ENCODE measurements around the gene EML4. TPM values are rescaled to one million over a fixed set of nuclear protein-coding genes. Genes with fewer than 3 reads are reported as not detected.
"Not testable (repeated sequence)": the region's sequence is repeated elsewhere in the genome, so short reads cannot be mapped to it uniquely, and the experiment has no call there.

The EML4 gene
- total RNA-seq, 1 donor from 2014 or later, result 109 TPM

DNA sequence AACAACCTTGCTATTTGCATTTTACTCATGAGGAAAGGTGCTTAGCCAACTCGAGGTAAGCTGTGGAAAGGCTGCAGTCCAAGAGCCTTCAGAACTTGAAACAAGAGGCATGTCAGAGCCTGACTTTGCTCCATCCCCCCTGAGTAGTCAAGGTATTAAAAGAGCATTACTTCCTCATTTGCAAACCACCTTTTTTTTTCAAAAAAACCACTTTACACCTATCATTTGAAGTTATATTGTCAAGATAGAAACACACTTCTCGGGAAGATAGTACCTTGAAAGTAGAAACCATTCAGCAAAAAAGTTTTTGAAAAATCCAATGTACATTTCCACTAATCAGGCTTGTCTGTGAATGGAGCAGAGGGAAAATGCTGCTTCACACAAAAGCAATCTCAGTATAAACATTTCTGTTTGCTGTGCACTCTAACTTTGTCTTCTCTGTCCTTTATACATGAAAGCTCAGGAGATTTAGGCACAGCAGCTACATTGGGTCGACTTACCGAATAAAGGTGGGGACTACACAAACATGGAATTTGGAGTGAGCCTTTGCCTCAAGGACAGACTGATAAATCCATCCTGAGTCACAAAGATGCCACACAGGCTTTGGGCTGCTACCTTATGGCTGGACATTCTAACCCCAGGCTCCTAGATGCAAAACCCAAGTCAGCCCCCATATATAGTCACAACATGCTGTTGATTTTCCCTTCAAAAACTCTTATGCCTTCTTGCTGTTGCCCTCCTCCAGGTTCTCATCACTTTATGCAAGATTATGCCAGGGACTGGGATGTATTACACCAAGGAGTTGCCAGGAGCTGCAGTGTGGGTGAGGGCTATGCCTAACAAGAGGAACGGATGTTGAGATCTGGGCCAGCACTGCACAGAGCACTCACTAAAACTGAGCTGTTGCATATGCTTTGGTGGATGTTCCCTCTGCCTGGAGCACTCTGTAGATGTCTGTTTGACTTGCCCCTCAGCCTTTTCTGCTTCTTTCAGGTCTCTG lies 41.4 kb upstream of the EML4 start:
- ATAC-seq (peak; percentile 59 to 71), DNase-seq (no peak)
- Histone ChIP-seq H3K27ac (peak overlapping the region; percentile 74), H3K4me1 (peaks cover 55% of the 10 kb centered on the region), H3K27me3 (ENCODE audit: low read depth) (no peaks in the 10 kb centered on the region), H3K9me3 (no peaks in the 10 kb centered on the region), H3K4me3 (peak overlapping the region; percentile 28), H3K36me3 (no peaks in the 10 kb centered on the region)
- intact Hi-C loops (cut with DNase I), result no loop called here
- TF ChIP-seq, protein P1, sequence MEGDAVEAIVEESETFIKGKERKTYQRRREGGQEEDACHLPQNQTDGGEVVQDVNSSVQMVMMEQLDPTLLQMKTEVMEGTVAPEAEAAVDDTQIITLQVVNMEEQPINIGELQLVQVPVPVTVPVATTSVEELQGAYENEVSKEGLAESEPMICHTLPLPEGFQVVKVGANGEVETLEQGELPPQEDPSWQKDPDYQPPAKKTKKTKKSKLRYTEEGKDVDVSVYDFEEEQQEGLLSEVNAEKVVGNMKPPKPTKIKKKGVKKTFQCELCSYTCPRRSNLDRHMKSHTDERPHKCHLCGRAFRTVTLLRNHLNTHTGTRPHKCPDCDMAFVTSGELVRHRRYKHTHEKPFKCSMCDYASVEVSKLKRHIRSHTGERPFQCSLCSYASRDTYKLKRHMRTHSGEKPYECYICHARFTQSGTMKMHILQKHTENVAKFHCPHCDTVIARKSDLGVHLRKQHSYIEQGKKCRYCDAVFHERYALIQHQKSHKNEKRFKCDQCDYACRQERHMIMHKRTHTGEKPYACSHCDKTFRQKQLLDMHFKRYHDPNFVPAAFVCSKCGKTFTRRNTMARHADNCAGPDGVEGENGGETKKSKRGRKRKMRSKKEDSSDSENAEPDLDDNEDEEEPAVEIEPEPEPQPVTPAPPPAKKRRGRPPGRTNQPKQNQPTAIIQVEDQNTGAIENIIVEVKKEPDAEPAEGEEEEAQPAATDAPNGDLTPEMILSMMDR (IDR thresholded peaks at IDR 0.05), result no peak

DNA sequence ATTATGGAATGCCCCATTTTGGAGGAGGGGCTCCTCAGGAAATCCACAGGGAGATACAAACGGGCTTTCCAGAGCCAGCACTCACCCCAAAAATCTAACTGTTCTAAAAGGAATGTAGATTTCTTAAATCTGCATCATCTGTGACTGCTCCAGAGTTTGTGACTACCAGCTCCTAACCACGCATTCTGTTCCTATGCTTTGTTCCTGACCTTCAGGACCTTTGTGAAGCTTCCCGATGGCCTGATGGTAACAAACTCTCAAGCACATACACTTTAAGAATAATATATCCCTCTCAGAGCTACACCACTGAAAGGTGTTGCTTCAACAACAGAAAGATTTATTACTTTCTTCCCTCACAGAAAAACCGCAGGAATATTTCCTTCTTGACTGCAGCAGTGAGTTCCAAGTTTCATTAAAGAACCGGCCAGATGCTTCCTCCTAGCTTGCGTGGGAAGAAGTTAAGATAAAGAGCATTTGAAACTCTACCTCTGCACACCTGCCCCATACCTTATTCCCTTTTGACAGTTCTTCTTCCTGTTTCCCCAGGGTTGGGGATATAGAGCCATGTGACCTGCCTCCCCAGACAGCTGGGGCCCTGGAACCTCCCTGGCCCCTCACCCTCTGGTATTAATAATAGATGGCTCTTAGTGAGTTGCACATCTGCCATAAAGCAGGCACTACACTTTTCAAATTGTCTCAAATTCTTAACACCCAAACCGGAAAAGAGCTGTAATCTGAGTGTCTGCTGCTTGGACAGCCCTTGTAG lies 40.2 kb upstream of the EML4 start:
- intact Hi-C loops (cut with DNase I), result no loop called here
- no peak for DNase-seq
- Histone ChIP-seq H3K4me1 (peaks cover 67% of the 10 kb centered on the region), H3K27ac (no peak overlapping the region), H3K36me3 (no peaks in the 10 kb centered on the region), H3K9me3 (no peaks in the 10 kb centered on the region), H3K27me3 (ENCODE audit: low read depth) (no peaks in the 10 kb centered on the region), H3K4me3 (no peak overlapping the region)
- no peak for ATAC-seq
- TF ChIP-seq, protein P1 (IDR thresholded peaks at IDR 0.05), result no peak

DNA sequence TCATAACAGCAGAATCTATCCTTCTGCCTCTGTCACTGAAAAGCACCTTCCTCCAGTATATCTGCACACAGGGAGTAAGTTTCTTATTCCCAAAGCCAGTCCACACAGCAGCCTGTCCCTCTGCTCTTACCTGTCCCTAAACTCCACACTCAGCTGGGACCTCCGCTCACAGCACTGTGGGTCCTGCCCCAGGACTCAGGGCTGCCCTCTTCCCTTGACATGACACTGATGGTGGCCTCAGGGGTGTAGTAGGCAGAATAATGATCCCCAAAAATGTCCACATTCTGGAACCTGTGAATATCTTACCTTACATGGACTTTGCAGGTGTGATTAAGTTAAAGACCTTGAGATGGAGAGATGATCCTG lies 39.7 kb upstream of the EML4 start:
- Histone ChIP-seq H3K27me3 (ENCODE audit: low read depth) (no peaks in the 10 kb centered on the region), H3K27ac (no peak overlapping the region), H3K36me3 (no peaks in the 10 kb centered on the region), H3K4me1 (peaks cover 64% of the 10 kb centered on the region), H3K9me3 (no peaks in the 10 kb centered on the region), H3K4me3 (no peak overlapping the region)
- no peak for DNase-seq
- no peak for ATAC-seq
- intact Hi-C loops (cut with DNase I), result no loop called here
- TF ChIP-seq, protein P1 (IDR thresholded peaks at IDR 0.05), result no peak

DNA sequence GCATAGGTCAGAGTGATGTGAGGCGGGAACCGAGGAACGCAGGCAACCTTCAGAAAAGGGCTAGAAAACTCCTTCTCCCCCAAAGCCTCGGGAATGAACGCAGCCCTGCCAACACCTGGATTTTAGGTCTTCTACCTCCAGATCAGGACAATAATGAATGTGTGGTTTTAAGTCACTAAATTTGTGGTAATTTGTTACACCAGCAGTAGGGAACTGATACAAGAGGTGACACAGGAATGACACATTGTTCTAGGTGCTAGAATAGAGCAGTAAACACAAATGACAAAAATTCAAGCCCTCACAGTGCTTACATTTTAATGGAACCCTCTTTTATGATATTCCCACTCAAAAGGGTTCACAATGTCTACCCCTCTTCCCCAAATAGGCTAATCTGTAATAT lies 39.2 kb upstream of the EML4 start:
- no peak overlapping the region for H3K27ac ChIP-seq
- H3K9me3 ChIP-seq, result no peaks in the 10 kb centered on the region
- TF ChIP-seq, protein P1 (IDR thresholded peaks at IDR 0.05), result no peak
- DNase-seq (no peak), ATAC-seq (no peak)
- H3K27me3 ChIP-seq (ENCODE audit: low read depth), result no peaks in the 10 kb centered on the region
- no peak overlapping the region for H3K4me3 ChIP-seq
- intact Hi-C loops (cut with DNase I), result no loop called here
- H3K4me1 ChIP-seq, result peaks cover 60% of the 10 kb centered on the region
- no peaks in the 10 kb centered on the region for H3K36me3 ChIP-seq

DNA sequence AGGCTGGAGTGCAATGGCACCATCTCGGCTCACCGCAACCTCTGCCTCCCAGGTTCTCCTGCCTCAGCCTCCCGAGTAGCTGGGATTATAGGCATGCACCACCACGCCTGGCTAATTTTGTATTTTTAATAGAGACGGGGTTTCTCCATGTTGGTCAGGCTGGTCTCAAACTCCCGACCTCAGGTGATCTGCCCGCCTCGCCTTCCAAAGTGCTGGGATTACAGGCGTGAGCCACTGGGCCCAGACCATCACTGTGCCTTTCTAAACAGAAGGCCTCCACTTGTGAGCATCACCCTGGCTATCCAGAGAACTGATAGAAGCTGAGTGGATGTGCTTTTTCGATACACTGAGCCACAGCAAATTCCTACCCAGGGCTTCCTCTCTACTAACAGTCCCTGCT lies 38.3 kb upstream of the EML4 start:
- H3K27ac ChIP-seq; ATAC-seq; H3K36me3 ChIP-seq; intact Hi-C loops (cut with DNase I); H3K9me3 ChIP-seq; DNase-seq; H3K4me3 ChIP-seq; H3K27me3 ChIP-seq (ENCODE audit: low read depth): not testable (repeated sequence)
- peaks cover 58% of the 10 kb centered on the region for H3K4me1 ChIP-seq
